ENCODE measurements around the gene RAB23. TPM values are rescaled to one million over a fixed set of nuclear protein-coding genes. Genes with fewer than 3 reads are reported as not detected.

The RAB23 gene
- 32.0 and 40.3 TPM in 2 replicates for total RNA-seq

DNA sequence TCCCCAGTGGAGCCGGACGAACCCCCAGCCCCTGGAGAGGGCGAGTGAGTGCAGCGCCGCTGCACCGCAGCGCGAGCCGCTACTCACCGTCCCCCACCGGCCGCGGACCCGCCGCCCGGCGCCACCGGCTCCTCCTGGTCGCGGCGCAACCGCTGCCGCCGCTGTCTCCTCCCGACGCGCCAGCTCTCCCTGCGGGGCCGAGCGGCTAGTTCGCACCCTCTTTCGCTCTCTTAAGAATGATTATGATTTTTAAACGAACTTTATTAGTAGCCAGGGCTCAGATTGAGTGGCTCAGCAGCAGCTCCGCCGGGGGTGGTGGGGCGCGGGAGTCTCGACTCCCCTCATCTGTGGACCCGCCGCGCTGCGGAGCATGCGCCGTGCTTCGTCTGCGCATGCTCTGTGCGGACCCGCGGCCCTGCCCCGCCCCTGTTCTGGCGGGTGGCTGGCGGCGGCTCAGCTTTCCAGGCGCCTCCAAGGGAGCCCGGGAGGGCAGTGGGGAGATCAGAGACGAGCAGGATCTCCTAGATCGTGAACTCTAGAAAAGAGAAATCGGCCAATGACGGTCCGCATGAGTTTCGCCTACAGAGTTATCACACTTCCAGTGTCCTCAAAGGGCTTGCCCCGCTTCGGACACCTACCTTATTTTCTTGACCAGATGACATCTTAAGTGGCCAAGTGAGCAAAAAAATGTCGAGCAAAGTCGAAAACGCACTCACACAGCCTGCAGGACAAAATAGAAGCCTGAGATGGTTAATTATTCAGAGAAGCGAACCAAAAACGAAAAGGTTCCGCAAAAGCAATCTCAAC is at the start of gene RAB23:
TSS of gene RAB23 (minus strand) at position 372 of the 807 bp plus-strand sequence. CDS start 11,927 bp downstream, outside the sequence.

DNA sequence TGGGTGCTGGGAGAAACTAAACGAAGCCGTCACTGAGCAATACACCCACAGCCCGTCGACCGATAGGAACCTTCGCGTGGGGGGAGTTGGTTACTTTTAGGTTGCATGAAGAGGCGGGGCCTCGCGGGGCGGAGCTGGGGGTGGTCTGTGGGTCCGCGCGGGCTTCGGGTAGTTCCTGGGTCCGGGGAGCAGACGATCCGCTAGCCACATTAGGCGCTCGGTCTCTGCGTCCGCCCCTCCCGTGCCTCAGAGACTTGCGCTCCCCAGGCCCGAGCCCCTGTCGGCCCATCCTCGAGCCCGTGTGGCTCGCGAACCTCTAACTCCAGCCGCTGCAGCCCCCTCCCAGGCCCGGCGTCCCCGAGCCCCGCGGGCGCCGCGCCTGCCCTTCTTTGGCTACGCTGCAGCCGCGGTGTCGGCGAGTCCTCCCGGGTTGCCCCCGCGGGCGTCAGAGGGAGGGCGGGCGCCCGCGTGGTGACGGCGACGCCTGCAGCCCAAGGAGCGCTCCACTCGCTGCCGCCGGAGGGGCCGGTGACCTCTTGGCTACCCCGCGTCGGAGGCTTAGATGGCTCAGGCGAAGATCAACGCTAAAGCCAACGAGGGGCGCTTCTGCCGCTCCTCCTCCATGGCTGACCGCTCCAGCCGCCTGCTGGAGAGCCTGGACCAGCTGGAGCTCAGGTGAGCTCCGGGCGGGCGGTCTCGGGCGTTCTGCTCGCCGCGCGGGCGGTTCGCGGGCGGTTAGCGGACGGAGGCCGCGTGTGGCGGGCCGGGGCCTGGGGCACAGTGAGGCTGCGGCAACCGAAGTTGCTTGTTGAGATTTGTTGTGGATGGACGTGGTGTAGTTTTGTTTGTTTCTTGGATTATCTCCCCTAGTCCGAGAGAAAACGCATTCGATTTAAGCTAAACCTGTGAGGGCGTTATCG is 49.7 kb downstream of the RAB23 start, which contains the start of gene BAG2:
TSS of gene BAG2 (plus strand) at position 191 of the 920 bp plus-strand sequence. CDS start at position 563, 372 bp downstream.

Other genes starting within 250 kb of the RAB23 start
- gene KIAA1586, start 175.6 kb downstream of the RAB23 start, total RNA-seq: 12.8 and 13.7 TPM in 2 replicates
- gene ZNF451, start 132.1 kb downstream of the RAB23 start, total RNA-seq: 60.1 and 61.3 TPM in 2 replicates
- 9.6 and 10.0 TPM in 2 replicates for gene BAG2, start 50.0 kb downstream of the RAB23 start, total RNA-seq
- gene PRIM2, start 95.3 kb upstream of the RAB23 start, total RNA-seq: 20.8 and 22.3 TPM in 2 replicates